GM19468 (cell line): Measurements from ENCODE around the gene PRM2.
"Not testable (repeated sequence)": the region's sequence is repeated elsewhere in the genome, so short reads cannot be mapped to it uniquely, and the experiment has no call there.

Experiments
- ATAC-seq: cut with Tn5 transposase; IDR thresholded peaks from one replicate; pipeline ENCODE4 v1.9.1; 2021; ENCODE audit warnings: mild to moderate bottlenecking, moderate library complexity, moderate number of reproducible peaks; ENCODE audit not compliant: unreplicated experiment; ENCODE audit errors: extremely low read depth

The PRM2 gene

GRCh38 chr16:11308493-11309283, 32.4 kb upstream of the PRM2 start:
- no peak for ATAC-seq

- ATAC-seq = no peak
Measured at GRCh38 chr16:11307639-11308492, 31.6 kb upstream of the PRM2 start.

DNA sequence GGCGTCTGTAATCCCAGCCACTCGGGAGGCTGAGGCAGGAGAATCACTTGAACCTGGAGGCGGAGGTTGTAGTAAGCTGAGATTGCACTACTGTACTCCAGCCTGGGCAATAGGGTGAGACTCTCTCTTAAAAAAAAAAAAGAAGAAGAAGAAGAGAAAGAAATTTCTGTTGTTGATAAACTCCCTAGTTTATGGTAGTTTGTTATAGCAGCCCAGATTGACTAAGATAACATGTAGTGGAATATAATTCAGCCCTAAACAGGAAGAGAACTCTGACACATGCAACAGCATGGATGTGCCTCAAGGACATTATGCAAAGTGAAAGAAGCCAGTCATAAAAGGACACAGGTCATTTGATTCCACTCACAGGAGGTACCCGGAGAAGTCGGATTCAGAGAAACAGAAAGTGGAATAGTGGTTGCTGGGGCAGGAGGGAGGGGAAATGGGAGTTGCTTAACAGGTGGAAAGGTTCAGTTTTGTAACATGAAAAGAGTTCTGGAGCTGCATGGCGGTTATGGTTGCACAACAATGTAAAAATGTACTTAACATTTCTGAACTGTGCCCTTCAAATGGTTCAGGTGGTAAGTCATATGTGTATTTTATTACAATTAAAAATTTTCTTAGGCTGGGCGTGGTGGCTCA, 30.8 kb upstream of the PRM2 start:
- ATAC-seq = no peak

GRCh38 chr16:11306381-11306780, 30.1 kb upstream of the PRM2 start:
- no peak for ATAC-seq

GRCh38 chr16:11303405-11304138, 27.3 kb upstream of the PRM2 start:
- ATAC-seq = no peak

- no peak for ATAC-seq
Measured at GRCh38 chr16:11302977-11303376, 26.7 kb upstream of the PRM2 start.

DNA sequence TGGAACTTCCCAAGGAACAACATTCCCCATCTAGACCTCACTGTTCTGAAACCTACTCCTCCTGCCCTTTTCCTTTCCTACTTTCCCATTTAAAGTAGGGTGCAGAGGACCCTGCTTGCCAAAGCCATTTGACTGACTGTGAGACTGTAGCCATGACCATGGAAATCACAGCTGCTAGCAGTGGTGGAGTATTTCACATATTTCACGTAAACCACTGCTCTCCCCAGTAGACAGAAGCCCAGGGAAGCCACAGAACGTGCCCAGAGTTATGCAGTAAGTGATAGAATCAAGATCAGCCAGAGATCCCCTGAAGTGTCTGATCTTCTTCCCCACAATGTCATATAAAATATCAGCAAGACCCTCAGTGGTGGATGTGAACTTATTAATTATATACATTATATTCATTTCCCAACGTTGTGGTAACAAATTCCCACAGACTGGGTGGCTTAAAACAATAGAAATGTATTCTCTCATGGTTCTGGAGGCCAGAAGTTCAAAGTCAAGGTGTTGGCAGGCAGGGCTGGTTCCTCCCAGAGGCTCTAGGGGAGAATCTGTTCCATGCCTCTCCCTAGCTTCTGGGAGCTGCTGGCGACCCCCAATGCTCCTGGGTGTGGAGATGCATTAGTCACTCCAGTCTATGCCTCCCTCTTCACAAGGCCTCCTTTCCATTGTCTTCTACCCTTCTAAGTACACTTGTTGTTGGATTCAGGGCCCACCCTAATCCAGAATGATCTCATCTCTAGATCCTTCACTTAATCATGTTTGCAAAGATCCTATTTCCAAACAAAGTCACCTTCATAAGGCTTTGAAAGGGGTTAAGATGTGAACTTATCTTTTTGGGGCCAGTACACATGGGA, 25.6 kb upstream of the PRM2 start:
- no peak for ATAC-seq

- no peak for ATAC-seq
Measured at GRCh38 chr16:11300560-11300892, 24.2 kb upstream of the PRM2 start.

GRCh38 chr16:11299865-11300559, 23.7 kb upstream of the PRM2 start:
- ATAC-seq = no peak

DNA sequence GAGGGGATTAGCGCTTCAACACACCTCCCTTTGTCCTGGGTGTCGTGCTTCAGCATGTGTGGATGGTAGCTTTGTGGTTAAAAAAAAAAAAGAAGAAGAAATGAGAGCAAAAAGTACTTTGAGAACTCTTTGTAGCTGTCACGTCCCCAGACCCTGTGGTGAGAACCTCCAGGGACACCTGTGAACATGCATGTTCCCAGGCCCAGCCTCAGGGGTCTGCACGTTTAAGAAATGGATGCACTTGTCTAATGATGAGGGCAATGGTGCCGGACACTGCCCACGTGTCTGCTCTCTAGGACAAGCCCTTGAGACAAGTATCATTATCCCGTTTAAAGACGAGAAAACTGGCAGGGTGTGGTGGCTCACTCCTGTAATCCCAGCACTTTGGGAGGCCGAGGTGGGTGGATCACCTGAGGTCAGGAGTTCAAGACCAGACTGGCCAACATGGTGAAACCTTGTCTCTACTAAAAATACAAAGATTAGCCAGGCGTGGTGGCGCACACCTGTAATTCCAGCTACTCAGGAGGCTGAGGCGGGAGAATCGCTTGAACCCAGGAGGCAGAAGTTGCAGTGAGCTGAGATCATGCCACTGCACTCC, 22.8 kb upstream of the PRM2 start:
- not testable (repeated sequence) for ATAC-seq

- no peak for ATAC-seq
Measured at GRCh38 chr16:11298143-11298900, 22.0 kb upstream of the PRM2 start.

GRCh38 chr16:11297492-11298142, 21.3 kb upstream of the PRM2 start:
- peak; percentile 58 for ATAC-seq

DNA sequence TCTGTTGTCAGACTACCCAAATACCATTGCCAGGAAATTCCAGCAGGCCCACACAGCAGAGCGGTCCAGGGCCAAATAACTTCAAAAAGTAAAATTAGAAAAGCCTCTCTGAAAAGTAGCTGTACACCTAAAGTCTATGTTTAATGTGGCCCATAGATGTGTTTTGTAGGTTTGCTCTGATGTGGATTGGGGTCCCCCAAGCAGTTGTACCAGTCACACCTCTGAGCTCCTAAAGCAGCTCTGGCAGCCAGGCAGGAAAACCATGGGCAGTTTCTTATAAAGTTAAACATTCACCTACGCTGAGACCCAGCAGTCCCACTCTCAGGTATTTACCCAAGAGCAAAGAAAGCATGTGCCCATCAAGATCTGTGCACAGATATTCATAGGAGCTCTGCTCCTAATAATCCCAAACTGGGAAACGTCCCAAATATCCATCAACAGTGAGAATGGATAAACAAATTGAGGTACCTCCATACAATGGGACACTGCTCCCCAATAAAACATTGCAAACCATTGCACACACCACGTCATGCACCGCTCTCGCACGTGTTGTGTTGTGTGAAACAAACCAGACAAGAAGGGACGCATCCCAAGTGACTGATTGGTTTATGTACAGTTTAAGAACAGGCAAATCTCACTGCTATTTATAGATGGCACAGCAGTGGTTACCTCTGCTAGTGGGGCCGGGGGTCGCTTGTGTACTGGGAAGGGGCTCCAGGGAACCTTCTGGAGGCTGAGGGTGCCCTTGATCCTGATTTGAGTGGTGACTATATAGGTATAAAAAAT, 20.6 kb upstream of the PRM2 start:
- no peak for ATAC-seq

DNA sequence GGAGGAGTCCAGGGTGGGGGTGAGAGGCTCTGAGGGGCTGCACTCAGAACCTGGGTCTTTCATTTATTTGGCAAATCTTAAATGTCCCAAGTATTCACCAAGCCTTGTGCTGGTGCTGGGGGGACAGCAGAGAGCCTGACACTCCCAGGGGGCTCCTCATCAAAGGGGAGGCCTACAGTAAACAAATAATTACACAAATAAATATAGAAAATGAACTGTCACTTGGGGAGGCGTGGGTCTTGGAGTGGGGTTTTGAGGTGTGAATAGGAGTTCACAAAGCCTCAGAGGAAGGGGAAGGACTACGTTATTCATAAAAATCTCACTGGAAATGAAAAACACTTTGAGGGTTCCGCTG, 20.0 kb upstream of the PRM2 start:
- ATAC-seq = no peak

DNA sequence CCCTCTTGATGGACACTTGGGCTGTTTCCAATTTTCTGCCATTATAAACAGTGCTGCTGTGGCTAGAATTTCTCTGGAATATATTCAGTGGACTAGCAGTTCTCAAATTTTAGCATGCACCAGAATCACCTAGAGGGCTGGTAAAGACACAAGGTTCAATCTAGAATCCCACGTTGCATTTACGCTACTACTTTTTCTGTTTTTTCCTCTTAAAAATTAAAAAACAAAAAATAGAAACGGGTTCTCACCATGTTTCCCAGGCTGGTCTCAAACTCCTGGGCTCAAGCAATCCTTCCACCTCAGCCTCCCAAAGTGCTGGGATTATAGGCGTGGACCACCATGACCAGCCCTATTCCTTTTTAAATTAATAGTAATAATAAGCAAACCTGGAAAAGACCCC, 19.4 kb upstream of the PRM2 start:
- no peak for ATAC-seq

- ATAC-seq = no peak
Measured at GRCh38 chr16:11292076-11292748, 15.9 kb upstream of the PRM2 start.
